Body of pancreas (tissue), 4 donors: ENCODE measurements around the gene SYCE3.
A peak's percentile ranks its signal among the peaks of the same experiment; 100 is the strongest.

Source experiments
- CTCF ChIP-seq, 7 experiments: fragments of 450-650 bp in 4 of 7; fragments of 200-600 bp in 3 of 7; sonication (generic) in 3 of 7; IDR thresholded peaks; one replicate each; pipeline ENCODE4 v1.5.1; 2016 to 2019; ENCODE audit warnings: antibody characterized with exemption in 7 of 7
- POLR2A ChIP-seq, 3 donors: fragments of 450-650 bp; IDR thresholded peaks; one replicate each; pipeline ENCODE4 v1.6.1; 2016; ENCODE audit warnings: antibody characterized with exemption in 3 of 3, mild to moderate bottlenecking in 2 of 3

GRCh38 chr22:50531546-50531961, 31.2 kb downstream of the SYCE3 start:
- TF ChIP-seq CTCF (IDR thresholded peaks at IDR 0.05) (no peak), POLR2A (IDR thresholded peaks at IDR 0.05) (peak in 1 of 3 donors; percentile 11)
